ENCODE data around the gene HCFC1.

DNA sequence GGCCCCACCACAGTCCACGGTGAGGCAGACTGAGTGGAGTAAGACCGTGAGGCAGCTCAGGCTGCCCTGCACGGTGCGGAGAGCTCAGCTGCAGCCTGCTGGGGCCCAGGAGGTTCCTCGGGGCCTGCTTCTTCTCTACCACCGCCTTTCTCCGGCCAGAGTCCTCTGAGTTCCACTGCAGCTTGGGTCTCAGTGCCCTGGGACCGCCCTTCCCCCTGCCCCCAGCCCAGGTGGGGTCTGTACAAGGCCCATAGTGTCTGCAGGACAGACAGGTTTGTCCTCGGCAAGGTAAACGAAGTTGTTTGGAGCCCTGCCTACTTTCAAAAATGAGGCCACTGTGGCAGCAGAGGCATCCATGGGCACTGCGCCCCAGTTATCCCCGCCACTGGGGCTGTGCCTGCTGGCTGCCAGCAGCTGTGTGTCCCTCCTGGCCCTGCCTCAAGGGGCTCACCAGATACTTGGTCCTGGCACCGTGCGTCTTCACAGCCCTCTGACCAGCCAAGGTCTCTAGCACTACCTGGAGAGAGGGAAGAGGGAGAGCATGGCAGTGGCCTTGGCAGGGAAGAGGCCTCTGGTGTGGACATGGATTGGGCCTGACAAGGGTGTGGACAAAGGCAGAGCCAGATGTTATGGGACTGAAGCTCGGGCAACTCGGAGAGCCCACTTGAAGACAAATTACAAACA, 44.1 kb upstream of the HCFC1 start:
- TF ChIP-seq SP1 (IDR thresholded peaks at IDR 0.05) (no peak), FOXK2 (IDR thresholded peaks at IDR 0.05) (no peak), ELF4 (IDR thresholded peaks at IDR 0.05) (no peak), SUZ12 (IDR thresholded peaks at IDR 0.05) (no peak), HDGF (IDR thresholded peaks at IDR 0.05; ENCODE audit: borderline replicate concordance) (no peak)
- TF ChIP-seq, protein P1, sequence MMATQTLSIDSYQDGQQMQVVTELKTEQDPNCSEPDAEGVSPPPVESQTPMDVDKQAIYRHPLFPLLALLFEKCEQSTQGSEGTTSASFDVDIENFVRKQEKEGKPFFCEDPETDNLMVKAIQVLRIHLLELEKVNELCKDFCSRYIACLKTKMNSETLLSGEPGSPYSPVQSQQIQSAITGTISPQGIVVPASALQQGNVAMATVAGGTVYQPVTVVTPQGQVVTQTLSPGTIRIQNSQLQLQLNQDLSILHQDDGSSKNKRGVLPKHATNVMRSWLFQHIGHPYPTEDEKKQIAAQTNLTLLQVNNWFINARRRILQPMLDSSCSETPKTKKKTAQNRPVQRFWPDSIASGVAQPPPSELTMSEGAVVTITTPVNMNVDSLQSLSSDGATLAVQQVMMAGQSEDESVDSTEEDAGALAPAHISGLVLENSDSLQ (IDR thresholded peaks at IDR 0.05), result no peak
